Measurements from ENCODE around the gene FRYL.

GRCh38 chr4:48539597-48539996 lies 240.5 kb downstream of the FRYL start:
- TF ChIP-seq GATA3 (IDR thresholded peaks at IDR 0.05; ENCODE audit: low read depth, low read length) = no peak
- no peak for TF ChIP-seq GATA2 (IDR thresholded peaks at IDR 0.05; ENCODE audit: low read depth, low read length)
